NT2/D1 (cell line): ENCODE data around the gene PPP1R7.

Source experiments
- SUZ12 ChIP-seq: IDR thresholded peaks from 2 replicates; pipeline ENCODE4 v1.6.1; 2011; ENCODE audit not compliant: insufficient read length, insufficient read depth; ENCODE audit errors: extremely low read depth
- ZNF274 ChIP-seq: IDR thresholded peaks from 2 replicates; pipeline ENCODE4 v1.6.1; 2011; ENCODE audit warnings: mild to moderate bottlenecking, low read depth, low read length

- TF ChIP-seq ZNF274 (no peak), SUZ12 (no peak)
These were observed 67.2 kb downstream of the PPP1R7 start for GRCh38 chr2:241217320-241218031.
